AG10803 (cell line): ENCODE data around the gene GPA33.

Source experiments
- DNase-seq: peaks from one replicate; pipeline ENCODE4 v3.0.0; 2010; ENCODE audit warnings: low read depth
- H3K4me3 ChIP-seq: 2 replicates; pipeline ENCODE4 v1.5.1; 2011; ENCODE audit warnings: mild to moderate bottlenecking, low read length, control low read depth
- TF ChIP-seq, protein P1 (sequence below): conservative IDR thresholded peaks from 2 replicates; pipeline ENCODE4 v1.5.1; 2011; ENCODE audit warnings: mild to moderate bottlenecking, low read length, control low read depth, inconsistent platforms

GPA33 gene, protein sequence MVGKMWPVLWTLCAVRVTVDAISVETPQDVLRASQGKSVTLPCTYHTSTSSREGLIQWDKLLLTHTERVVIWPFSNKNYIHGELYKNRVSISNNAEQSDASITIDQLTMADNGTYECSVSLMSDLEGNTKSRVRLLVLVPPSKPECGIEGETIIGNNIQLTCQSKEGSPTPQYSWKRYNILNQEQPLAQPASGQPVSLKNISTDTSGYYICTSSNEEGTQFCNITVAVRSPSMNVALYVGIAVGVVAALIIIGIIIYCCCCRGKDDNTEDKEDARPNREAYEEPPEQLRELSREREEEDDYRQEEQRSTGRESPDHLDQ

DNA sequence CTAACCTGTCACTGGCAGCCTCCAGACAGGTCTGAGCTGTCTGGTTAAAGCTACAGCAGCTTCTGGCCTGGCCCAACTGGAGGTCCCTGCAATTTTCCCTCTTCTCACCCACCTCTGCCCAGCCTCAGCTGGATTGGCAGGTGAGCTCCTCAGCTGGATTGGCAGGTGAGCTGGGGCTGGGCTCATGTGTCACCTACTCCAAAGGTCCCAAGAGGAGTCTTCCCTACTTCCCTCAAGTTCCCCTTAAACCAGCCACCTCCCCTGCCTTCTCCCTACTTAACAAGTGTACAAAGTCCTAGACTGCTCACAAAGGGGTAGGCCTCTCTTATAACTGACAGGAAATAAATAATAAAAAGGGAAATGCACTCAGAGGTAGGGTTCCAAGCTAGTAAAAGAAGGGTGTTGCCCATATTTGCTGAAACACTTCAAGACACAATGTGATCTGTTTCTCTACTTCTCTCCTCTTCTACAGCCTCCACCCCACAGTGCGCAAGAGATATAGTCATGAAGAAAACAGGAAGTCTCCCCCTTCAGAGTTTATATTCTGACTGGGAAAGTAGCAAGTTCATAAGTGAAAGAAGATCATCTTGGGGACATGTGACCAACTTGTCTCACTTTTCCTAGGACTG, at the start of gene GPA33:
Gene GPA33 (minus strand): TSS at position 64 of the 629 bp plus-strand sequence. CDS start 90 bp downstream, outside the sequence.
- no peak for DNase-seq
- TF ChIP-seq, protein P1, sequence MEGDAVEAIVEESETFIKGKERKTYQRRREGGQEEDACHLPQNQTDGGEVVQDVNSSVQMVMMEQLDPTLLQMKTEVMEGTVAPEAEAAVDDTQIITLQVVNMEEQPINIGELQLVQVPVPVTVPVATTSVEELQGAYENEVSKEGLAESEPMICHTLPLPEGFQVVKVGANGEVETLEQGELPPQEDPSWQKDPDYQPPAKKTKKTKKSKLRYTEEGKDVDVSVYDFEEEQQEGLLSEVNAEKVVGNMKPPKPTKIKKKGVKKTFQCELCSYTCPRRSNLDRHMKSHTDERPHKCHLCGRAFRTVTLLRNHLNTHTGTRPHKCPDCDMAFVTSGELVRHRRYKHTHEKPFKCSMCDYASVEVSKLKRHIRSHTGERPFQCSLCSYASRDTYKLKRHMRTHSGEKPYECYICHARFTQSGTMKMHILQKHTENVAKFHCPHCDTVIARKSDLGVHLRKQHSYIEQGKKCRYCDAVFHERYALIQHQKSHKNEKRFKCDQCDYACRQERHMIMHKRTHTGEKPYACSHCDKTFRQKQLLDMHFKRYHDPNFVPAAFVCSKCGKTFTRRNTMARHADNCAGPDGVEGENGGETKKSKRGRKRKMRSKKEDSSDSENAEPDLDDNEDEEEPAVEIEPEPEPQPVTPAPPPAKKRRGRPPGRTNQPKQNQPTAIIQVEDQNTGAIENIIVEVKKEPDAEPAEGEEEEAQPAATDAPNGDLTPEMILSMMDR = no peak

DNA sequence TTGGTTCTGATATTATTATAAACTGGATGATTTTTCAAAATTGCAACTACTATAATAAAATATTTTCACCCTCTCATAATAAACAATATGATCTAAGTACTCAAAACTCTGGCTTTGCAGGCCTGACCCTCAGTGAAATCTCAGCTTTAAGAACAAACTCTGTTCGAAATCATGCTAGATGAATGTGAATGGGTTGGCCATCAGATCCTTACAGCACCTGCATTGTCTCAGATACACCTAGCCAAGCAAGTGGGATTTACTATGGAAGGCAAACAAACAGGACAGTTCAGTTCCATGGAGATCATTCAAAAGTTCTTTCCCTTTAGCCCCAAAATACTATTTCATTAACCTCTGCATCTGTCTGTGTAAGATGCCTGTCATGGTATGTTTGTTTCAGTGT, 48.5 kb upstream of the GPA33 start:
- DNase-seq = no peak
- H3K4me3 ChIP-seq = no peak overlapping the region
- TF ChIP-seq, protein P1 = no peak

More for the DNA sequence above, at the start of gene GPA33:
- no peak within 1 kb of the TSS for H3K4me3 ChIP-seq

DNA sequence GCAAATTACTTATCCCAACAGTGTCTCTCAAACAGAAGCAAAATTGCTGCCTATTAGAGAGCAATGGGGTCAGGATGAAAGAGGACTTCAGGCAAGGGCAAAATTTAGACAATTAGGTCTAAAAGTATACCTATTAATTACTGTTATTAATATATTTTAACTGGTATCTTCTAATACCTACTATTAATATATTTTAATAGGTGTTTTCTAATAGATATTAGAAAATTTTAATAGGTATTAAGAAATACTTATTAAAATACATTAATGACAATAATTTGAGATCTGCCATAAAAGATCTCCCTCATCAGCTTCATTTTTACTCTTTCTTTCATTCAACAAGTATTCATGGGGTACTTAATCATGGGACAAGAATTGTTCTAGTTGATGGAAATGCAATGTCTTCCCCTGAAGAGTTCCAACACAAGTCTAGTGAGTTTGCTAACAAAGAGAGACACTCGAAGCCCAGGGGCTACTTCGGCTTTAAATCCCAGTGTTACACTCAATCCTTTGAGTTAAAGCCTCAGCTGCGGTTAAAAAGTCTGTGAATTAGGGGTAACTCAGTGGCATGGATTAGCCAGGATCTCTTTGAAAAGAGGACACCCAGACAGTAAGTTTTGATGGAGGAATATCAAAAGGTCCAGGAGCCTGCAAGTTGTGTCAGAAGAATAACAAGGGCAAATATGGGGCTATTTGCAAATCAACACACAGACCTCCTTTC, 47.8 kb upstream of the GPA33 start:
- H3K4me3 ChIP-seq = no peak overlapping the region
- TF ChIP-seq, protein P1 = no peak
- DNase-seq = no peak

DNA sequence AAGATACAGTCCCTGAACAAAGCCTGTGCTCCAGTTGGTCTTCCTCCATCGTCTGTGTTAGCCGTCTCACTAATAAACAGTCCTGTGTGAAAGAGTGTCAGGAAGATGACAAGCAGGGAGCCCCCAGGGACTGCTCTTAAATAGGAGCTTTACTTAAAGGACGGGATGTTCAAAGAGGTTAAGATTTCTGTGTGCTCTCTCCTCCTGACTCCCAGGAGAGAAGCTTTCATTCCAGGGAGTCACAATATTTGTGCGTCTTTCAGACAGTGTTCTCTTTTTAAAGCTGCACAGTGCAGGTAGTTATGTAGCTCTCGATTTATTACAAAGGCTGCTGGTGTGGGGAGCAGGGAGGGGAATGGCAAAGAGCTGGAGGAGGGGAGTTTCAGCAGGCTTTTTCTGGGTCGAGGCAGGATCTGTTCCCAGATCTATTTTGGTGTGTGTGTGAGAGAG, 47.2 kb upstream of the GPA33 start:
- H3K4me3 ChIP-seq = no peak overlapping the region
- DNase-seq = no peak
- TF ChIP-seq, protein P1 = no peak

DNA sequence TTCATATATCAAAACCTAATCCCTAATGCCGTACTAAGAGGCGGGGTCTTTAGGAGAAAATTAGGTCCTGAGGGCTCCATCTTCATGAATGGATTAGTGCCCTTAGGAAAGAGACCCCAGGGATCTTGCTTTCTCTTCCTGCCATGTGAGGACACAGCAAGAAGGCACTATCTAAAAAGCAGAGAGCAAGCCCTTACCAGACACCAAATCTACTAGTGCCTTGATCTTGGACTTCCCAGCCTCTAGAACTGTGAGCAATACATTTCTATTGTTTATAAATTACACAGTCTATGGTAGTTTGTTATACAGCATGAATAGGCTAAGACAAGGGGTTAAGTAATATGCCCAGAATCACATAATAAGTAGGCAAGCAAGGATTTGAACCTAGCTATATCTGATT, 46.6 kb upstream of the GPA33 start:
- TF ChIP-seq, protein P1 = no peak
- no peak for DNase-seq
- no peak overlapping the region for H3K4me3 ChIP-seq

DNA sequence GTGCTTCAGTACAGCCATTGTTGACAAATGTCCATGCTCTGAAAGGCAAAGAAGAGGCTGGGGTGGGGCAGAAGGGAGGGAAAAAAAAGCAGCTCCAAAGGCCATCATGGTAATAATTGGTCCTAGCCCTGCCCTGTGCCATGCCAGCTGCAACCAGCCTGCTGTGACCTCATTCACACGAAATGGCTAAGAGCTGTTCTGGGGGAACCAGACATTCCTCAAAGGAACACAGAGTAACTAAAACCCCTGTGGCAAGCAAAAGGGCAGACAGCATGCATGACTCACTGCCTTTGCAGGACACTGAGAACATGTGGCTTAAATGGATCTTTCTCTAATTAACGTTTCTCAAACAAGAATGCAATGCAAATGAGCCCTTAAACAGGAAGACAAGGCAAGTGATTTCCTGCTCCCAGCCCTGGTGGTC, 46.0 kb upstream of the GPA33 start:
- TF ChIP-seq, protein P1 = no peak
- no peak overlapping the region for H3K4me3 ChIP-seq
- DNase-seq = peak; percentile 25
